PC-3 (cell line): Measurements from ENCODE around the gene PCDHA7. TPM values are rescaled to one million over a fixed set of nuclear protein-coding genes. Genes with fewer than 3 reads are reported as not detected.
"Not testable (repeated sequence)": the region's sequence is repeated elsewhere in the genome, so short reads cannot be mapped to it uniquely, and the experiment has no call there.

ENCODE experiments used
- ATAC-seq: fragments of 200-7000 bp; cut with Tn5 transposase; 2 replicates; pipeline ENCODE4 v1.9.1; 2020; ENCODE audit warnings: mild to moderate bottlenecking, moderate library complexity
- BruUV-seq: library from RNA; stranded (reverse); fragments of 400-500 nt; replicated peaks from 2 replicates; lab custom pipeline; 2021; lab: Mats Ljungman, UMichigan
- CTCF ChIA-PET: fragments of 300-600 bp; sonication (Branson Sonifier 250); formaldehyde crosslinking; loops from one replicate; lab custom pipeline; 2022; ENCODE audit warnings: antibody characterized with exemption; lab: Charles Lee
- POLR2A ChIA-PET: fragments of 300-600 bp; sonication (Branson Sonifier 250); formaldehyde crosslinking; loops from one replicate; lab custom pipeline; 2022; ENCODE audit warnings: antibody characterized with exemption; ENCODE audit not compliant: unreplicated experiment; lab: Charles Lee
- DNase-seq: peaks from one replicate; pipeline ENCODE4 v3.0.0-alpha.2; 2015
- H2AFZ ChIP-seq: fragments of 300-600 bp; sonication (generic); 2 replicates; pipeline ENCODE4 v1.6.0; 2016; ENCODE audit warnings: antibody characterized with exemption, low read length
- H3F3A ChIP-seq: fragments of 300-600 bp; sonication (generic); one replicate; pipeline ENCODE4 v1.6.0; 2017; ENCODE audit warnings: antibody characterized with exemption, low read length, control low read depth, mild to moderate bottlenecking; ENCODE audit not compliant: unreplicated experiment
- H3K27ac ChIP-seq: fragments of 300-600 bp; sonication (generic); 2 replicates; pipeline ENCODE4 v1.5.1; 2016; ENCODE audit warnings: mild to moderate bottlenecking, low read length
- H3K27me3 ChIP-seq: fragments of 300-600 bp; sonication (generic); 2 replicates; pipeline ENCODE4 v1.6.1; 2016; ENCODE audit warnings: low read length, mixed read lengths
- H3K36me3 ChIP-seq: fragments of 300-600 bp; sonication (generic); 2 replicates; pipeline ENCODE4 v1.6.1; 2016; ENCODE audit warnings: low read depth, mixed run types, low read length, mixed read lengths
- H3K4me1 ChIP-seq: fragments of 300-600 bp; sonication (generic); 2 replicates; pipeline ENCODE4 v1.5.1; 2016; ENCODE audit warnings: low read length; ENCODE audit not compliant: insufficient read depth
- H3K4me2 ChIP-seq: fragments of 300-600 bp; sonication (generic); 2 replicates; pipeline ENCODE4 v1.6.0; 2016; ENCODE audit warnings: low read length
- H3K4me3 ChIP-seq: fragments of 300-600 bp; sonication (generic); 2 replicates; pipeline ENCODE4 v1.5.1; 2016; ENCODE audit warnings: mild to moderate bottlenecking, low read length, mixed read lengths
- H3K79me2 ChIP-seq: fragments of 300-600 bp; sonication (generic); 2 replicates; pipeline ENCODE4 v1.6.1; 2017; ENCODE audit warnings: low read length, mixed read lengths
- H3K9ac ChIP-seq: fragments of 300-600 bp; sonication (generic); 2 replicates; pipeline ENCODE4 v1.6.0; 2016; ENCODE audit warnings: mild to moderate bottlenecking, low read length
- H3K9me2 ChIP-seq: fragments of 300-600 bp; sonication (generic); replicated peaks from 2 replicates; pipeline ENCODE4 v1.6.1; 2016; ENCODE audit warnings: mixed run types, low read length, mixed read lengths
- H3K9me3 ChIP-seq: fragments of 300-600 bp; sonication (generic); 2 replicates; pipeline ENCODE4 v1.6.1; 2016; ENCODE audit warnings: low read length, mixed read lengths
- H4K20me1 ChIP-seq: fragments of 300-600 bp; sonication (generic); 2 replicates; pipeline ENCODE4 v1.6.1; 2016; ENCODE audit warnings: low read length, mixed read lengths
- EZH2 ChIP-seq: fragments of 300-600 bp; sonication (generic); IDR thresholded peaks from one replicate; pipeline ENCODE4 v1.6.1; 2017; ENCODE audit warnings: antibody characterized with exemption, mild to moderate bottlenecking, low read length; ENCODE audit not compliant: unreplicated experiment
- EZH2phosphoT487 ChIP-seq: fragments of 300-600 bp; sonication (generic); IDR thresholded peaks from 2 replicates; pipeline ENCODE4 v1.6.1; 2018; ENCODE audit warnings: mild to moderate bottlenecking, antibody characterized with exemption, low read length, borderline replicate concordance
- intact Hi-C: fragments of 100-400 bp; cut with micrococcal nuclease; formaldehyde crosslinking; loops from 2 replicates; pipeline ENCODE4 v1.9.0; 2023
- total RNA-seq: library from RNA; depleted of rRNA; stranded (reverse); fragments of >200 nt; gene quantifications from 2 replicates; pipeline ENCODE4 v1.2.3, GENCODE V29; 2014
- TF ChIP-seq, protein P1 (sequence below): fragments of 300-600 bp; sonication (generic); conservative IDR thresholded peaks from 2 replicates; pipeline ENCODE4 v1.5.1; 2017; ENCODE audit warnings: antibody characterized with exemption, low read depth, mild to moderate bottlenecking, low read length

The PCDHA7 gene
- total RNA-seq, 1 experiment from 2014 or later, result 0.26 TPM

DNA sequence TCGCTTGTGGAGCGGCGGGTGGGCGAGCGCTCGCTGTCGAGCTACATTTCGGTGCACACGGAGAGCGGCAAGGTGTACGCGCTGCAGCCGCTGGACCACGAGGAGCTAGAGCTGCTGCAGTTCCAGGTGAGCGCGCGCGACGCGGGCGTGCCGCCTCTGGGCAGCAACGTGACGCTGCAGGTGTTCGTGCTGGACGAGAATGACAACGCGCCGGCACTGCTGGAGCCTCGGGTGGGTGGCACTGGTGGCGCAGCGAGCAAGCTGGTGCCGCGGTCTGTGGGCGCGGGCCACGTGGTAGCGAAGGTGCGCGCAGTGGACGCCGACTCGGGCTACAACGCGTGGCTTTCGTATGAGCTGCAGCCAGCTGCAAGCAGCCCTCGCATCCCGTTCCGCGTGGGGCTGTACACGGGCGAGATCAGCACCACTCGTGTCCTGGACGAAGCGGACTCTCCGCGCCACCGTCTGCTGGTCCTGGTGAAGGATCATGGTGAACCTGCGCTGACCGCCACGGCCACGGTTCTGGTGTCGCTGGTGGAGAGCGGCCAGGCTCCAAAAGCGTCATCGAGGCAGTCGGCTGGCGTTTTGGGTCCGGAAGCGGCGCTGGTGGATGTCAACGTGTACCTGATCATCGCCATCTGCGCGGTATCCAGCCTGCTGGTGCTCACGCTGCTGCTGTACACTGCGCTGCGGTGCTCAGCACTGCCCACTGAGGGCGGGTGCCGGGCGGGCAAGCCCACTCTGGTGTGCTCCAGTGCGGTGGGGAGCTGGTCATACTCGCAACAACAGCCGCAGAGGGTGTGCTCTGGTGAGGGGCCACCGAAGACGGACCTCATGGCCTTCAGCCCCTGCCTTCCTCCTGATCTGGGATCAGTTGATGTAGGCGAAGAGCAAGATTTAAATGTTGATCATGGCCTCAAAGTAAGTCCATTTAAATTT is 9.0 kb downstream of the PCDHA7 start:
- no peak overlapping the region for H2AFZ ChIP-seq
- H3F3A ChIP-seq, result no peaks in the 10 kb centered on the region
- no peak for TF ChIP-seq EZH2
- TF ChIP-seq EZH2phosphoT487, result no peak
- TF ChIP-seq, protein P1, sequence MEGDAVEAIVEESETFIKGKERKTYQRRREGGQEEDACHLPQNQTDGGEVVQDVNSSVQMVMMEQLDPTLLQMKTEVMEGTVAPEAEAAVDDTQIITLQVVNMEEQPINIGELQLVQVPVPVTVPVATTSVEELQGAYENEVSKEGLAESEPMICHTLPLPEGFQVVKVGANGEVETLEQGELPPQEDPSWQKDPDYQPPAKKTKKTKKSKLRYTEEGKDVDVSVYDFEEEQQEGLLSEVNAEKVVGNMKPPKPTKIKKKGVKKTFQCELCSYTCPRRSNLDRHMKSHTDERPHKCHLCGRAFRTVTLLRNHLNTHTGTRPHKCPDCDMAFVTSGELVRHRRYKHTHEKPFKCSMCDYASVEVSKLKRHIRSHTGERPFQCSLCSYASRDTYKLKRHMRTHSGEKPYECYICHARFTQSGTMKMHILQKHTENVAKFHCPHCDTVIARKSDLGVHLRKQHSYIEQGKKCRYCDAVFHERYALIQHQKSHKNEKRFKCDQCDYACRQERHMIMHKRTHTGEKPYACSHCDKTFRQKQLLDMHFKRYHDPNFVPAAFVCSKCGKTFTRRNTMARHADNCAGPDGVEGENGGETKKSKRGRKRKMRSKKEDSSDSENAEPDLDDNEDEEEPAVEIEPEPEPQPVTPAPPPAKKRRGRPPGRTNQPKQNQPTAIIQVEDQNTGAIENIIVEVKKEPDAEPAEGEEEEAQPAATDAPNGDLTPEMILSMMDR, result no peak
- no peaks in the 10 kb centered on the region for H3K79me2 ChIP-seq
- no peak for ATAC-seq
- H4K20me1 ChIP-seq, result no peaks in the 10 kb centered on the region
- no peak overlapping the region for H3K27ac ChIP-seq
- no peaks in the 10 kb centered on the region for H3K36me3 ChIP-seq
- no peak overlapping the region for H3K4me3 ChIP-seq
- ChIA-PET POLR2A (no interaction called here), CTCF (no interaction called here)
- H3K27me3 ChIP-seq, result no peaks in the 10 kb centered on the region
- no peak overlapping the region for H3K9ac ChIP-seq
- intact Hi-C loops, result loop anchor here (10.0 kb wide), 1 partner anchor 722 kb away; no protein-coding TSS in a partner anchor
- DNase-seq, result no peak
- H3K9me3 ChIP-seq, result no peaks in the 10 kb centered on the region
- H3K4me2 ChIP-seq, result no peak overlapping the region
- no peaks in the 10 kb centered on the region for H3K4me1 ChIP-seq
- BruUV-seq, result no TSS peak
- H3K9me2 ChIP-seq, result no peaks in the 10 kb centered on the region

DNA sequence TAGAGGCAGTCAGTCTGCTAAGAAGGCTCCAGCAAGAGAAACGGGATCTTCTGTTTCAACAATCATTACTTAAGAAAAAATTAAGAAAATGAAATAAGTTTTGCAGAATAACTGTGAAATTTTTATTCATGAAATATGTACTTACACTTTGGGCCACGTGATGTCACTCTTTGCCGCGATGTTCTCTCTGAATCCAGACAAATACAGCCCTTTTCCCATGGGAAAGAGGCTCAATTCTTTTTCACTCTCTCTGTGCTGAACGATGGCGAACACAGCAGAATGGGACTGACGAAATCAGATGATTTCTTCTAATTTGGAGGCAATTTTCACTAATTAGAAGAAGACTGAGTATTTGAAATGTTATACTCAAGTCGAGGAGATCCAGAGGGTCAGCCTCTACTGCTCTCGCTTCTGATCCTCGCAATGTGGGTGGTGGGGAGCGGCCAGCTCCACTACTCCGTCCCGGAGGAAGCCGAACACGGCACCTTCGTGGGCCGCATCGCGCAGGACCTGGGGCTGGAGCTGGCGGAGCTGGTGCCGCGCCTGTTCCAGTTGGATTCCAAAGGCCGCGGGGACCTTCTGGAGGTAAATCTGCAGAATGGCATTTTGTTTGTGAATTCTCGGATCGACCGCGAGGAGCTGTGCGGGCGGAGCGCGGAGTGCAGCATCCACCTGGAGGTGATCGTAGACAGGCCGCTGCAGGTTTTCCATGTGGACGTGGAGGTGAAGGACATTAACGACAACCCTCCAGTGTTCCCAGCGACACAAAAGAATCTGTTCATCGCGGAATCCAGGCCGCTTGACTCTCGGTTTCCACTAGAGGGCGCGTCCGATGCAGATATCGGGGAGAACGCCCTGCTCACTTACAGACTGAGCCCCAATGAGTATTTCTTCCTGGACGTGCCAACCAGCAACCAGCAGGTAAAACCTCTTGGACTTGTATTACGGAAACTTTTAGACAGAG is 14.4 kb downstream of the PCDHA7 start, which contains the start of gene PCDHA9:
TSS of gene PCDHA9 (plus strand) at position 244 of the 964 bp plus-strand sequence. CDS start at position 358, 114 bp downstream.
- POLR2A ChIA-PET, ATAC-seq, H3K9me2 ChIP-seq, H3K27ac ChIP-seq, H3K4me1 ChIP-seq, H3K9me3 ChIP-seq, H3K79me2 ChIP-seq, H3F3A ChIP-seq, H3K4me3 ChIP-seq, H3K27me3 ChIP-seq, H3K4me2 ChIP-seq, H4K20me1 ChIP-seq, BruUV-seq, H3K36me3 ChIP-seq, H3K9ac ChIP-seq, CTCF ChIA-PET, DNase-seq, H2AFZ ChIP-seq: not testable (repeated sequence)
- intact Hi-C loops, result loop anchor here (10.0 kb wide), 1 partner anchor 716 kb away; no protein-coding TSS in a partner anchor

DNA sequence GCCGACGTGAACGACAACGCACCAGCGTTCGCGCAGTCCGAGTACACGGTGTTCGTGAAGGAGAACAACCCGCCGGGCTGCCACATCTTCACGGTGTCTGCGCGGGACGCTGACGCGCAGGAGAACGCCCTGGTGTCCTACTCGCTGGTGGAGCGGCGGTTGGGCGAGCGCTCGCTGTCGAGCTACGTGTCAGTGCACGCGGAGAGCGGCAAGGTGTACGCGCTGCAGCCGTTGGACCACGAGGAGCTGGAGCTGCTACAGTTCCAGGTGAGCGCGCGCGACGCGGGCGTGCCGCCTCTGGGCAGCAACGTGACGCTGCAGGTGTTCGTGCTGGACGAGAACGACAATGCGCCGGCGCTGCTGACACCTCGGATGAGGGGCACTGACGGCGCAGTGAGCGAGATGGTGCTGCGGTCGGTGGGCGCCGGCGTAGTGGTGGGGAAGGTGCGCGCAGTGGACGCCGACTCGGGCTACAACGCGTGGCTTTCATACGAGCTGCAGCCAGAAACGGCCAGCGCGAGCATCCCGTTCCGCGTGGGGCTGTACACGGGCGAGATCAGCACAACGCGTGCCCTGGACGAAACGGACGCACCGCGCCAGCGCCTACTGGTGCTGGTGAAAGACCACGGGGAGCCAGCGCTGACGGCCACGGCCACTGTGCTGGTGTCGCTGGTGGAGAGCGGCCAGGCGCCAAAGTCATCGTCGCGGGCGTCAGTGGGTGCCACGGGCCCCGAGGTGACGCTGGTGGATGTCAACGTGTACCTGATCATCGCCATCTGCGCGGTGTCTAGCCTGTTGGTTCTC is 16.0 kb downstream of the PCDHA7 start:
- H4K20me1 ChIP-seq, H2AFZ ChIP-seq, CTCF ChIA-PET, H3K9me2 ChIP-seq, H3F3A ChIP-seq, POLR2A ChIA-PET, H3K36me3 ChIP-seq, H3K9me3 ChIP-seq, H3K27ac ChIP-seq, BruUV-seq, DNase-seq, ATAC-seq, H3K4me3 ChIP-seq, H3K4me1 ChIP-seq, H3K27me3 ChIP-seq, H3K79me2 ChIP-seq, H3K9ac ChIP-seq, H3K4me2 ChIP-seq: not testable (repeated sequence)
- intact Hi-C loops, result loop anchor here (10.0 kb wide), 1 partner anchor 715 kb away; no protein-coding TSS in a partner anchor
